ENCODE data around the gene NEDD9. TPM values are rescaled to one million over a fixed set of nuclear protein-coding genes. Genes with fewer than 3 reads are reported as not detected.

The NEDD9 gene
- polyA plus RNA-seq, 4 donors: 54.8 to 69.2 (median 67.2) TPM

- no peak for DNase-seq (ENCODE audit: low read depth in 4 of 4, low spot score in 2 of 4)
Measured at GRCh38 chr6:11203306-11204004, 29.0 kb downstream of the NEDD9 start.

DNA sequence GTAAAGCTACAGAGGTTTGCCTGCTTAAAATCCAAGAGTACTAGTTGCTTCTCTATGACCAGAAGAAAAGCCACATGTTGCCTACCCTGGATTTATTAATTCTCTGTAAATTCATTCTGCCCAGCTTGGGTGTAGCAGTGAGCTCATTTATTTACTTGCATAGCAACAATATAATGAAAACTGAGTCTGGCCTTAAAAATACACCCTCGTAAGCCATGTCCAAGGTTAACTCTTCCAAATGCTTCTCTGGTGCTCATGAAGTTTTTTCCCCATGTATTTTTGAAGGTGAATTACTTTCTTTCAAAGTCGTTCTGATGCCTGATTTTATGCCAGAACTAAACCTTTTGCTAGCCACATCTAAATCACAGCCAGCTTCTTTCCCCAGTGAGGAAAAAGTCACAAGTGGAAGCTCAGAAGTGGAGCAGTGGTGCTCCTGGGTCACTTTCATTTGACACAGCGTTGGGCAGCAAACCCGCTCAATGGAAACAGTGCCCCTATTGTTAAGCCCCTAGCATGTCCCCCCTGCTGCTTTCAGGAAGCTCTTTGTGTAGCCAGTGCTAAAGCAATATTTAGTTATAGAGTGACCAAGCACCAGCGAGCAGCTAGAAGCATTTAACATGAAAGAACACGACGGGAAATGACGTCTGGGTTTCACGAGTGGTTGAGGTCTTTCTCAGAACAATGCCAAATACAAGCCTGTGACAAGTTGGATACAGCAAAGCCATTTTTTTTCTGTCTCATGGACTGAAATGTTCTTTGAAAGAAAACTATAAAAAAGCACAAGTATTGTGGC is 29.8 kb downstream of the NEDD9 start:
- DNase-seq (ENCODE audit: low read depth in 4 of 4, low spot score in 2 of 4): no peak

DNA sequence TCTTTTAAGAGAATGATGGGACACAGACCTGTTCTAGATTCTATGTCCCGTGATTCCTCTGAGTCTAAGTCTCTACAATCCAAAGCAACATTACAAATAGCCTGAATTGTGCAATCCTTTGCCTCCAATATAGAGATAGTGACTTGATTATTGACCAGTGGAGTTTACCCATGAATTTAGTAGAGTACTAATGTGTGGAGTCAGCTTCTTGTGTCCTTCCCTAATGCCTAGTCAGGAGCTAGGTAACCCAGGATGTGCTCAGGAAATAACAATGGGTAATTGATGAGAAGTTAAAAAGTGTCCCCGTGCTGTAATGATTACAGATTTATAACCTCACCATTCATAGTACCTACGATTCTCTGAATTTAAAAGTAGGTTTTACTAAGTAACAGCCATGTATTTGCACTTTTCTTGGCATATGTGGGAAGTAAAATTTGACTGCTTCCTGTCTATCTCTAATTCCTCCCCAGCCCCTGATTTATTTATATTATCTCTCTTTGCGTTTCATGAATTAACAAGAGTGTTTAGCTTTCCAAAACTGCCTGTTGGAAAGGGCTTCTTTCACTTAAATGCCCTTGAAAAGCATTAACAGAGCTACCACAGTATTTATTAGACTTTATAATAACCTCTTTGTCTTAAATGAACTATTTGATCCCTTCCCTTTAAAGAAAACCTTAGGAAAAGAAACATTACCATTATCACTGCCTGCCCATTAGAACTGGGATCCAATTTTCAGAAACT is 30.5 kb downstream of the NEDD9 start:
- no peak for DNase-seq (ENCODE audit: low read depth in 4 of 4, low spot score in 2 of 4)

- no peak for DNase-seq (ENCODE audit: low read depth in 4 of 4, low spot score in 2 of 4)
Measured at GRCh38 chr6:11201015-11201414, 31.5 kb downstream of the NEDD9 start.

DNA sequence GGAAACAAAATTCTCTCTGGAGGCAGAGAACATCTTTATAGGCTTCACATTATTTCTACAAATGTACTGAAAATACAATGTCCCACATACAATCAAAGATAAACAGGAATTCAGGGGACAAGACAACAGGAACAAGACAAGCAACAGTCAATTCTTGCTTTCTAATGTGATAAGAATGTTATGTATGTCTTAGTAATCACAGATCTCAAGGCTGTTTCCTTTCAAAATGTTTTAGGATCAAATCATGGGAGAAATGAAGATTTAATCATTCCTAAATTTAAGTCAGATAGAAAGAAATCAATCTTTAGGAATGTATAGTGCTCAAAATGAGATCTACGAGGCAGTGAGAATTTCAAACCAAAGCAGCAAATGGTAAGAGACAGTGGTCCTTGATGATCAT is 32.1 kb downstream of the NEDD9 start:
- no peak for DNase-seq (ENCODE audit: low read depth in 4 of 4, low spot score in 2 of 4)

GRCh38 chr6:11198663-11199603 is 33.5 kb downstream of the NEDD9 start:
- DNase-seq (ENCODE audit: low read depth in 4 of 4, low spot score in 2 of 4): no peak

DNA sequence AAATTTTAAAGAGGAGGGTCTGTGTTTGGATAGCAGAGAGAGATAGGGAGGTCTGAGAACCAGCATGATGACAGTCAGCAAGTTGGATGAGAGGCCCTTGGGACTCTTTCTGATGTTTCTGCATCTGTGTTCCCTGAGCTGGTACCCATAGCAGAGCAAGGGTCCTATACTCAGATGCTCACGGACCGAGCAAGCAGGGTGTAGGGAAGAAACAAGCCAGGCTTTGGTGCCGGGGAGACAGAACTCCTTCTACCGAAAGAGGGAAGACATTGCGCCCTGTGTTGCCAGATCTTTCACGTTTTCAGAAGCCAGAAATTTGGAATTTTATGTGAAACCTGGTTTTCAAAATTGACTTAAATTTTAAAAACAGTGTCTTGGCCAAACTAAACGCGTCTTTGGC is 34.6 kb downstream of the NEDD9 start:
- no peak for DNase-seq (ENCODE audit: low read depth in 4 of 4, low spot score in 2 of 4)

GRCh38 chr6:11197175-11197536 is 35.3 kb downstream of the NEDD9 start:
- no peak for DNase-seq (ENCODE audit: low read depth in 4 of 4, low spot score in 2 of 4)

DNA sequence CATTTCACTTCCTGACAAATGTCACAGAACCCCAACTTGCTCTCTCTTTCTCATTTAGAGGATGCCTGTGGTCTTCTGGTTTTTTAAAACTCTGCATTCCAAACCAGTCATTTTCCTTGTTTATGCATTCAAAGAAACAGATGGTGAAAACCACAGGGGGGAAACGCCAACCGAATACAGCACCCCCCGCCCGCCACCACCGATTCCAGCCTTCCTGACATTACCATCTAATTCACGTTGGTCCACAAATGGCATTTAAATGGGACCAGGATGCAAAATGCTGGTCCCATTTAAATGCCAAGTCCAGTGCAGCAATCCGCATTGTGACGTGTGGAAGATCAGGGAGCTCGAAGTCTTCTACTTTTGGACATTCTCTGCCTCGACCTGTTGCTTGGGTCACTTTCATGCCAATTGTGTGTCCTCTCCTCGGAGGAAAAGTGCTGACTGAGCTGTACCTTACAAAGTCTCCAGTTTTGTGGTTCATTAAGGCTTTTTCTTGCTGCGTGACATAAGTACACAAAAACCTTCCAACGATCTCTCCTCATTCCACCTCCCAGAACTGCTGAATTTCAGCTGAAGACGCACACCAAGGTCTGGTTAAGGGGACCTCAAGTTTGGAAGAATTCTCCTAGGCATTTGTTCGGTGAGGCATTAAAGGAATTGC is 35.8 kb downstream of the NEDD9 start:
- DNase-seq (ENCODE audit: low read depth in 4 of 4, low spot score in 2 of 4): no peak

- DNase-seq (ENCODE audit: low read depth in 4 of 4, low spot score in 2 of 4): no peak
Measured at GRCh38 chr6:11194356-11195218, 37.9 kb downstream of the NEDD9 start.

DNA sequence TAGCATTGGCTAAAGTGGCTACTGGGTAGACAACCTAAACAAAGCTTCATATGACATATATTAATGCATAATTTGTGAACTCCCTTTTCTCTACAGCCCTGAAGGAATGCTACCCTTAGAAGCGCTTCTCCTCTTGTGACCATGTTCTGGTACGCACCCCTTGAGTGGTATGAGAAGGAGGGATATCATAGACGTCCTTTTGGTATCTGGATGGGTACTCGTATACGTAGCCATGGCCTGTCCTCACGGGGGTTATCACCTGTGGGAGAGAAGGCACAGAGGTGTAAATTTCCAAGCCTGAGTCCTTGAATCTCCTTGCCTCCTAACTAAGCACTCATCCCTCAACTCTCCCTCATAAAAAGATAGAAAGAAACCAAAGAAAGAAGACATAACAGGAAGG is 39.0 kb downstream of the NEDD9 start:
- no peak for DNase-seq (ENCODE audit: low read depth in 4 of 4, low spot score in 2 of 4)

DNA sequence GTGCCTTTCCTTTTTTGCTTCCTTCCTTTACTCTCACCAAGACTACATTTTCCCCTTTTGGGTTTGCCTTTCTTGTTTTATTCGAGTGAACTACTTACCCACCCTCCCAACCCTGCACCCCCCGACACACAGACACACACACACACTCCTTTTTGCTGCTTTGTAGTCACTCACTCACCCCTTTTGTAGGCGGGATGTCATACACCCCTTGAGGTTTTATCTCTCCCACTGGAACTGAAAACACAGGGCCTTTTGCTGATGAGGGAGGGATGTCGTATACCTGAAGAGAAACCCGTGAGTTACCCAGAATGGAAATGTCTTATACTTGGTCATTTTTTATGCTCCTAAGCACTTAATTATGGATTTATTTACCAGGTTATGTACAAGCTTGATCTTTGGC is 40.3 kb downstream of the NEDD9 start:
- no peak for DNase-seq (ENCODE audit: low read depth in 4 of 4, low spot score in 2 of 4)

- DNase-seq (ENCODE audit: low read depth in 4 of 4, low spot score in 2 of 4): no peak
Measured at GRCh38 chr6:11190625-11191245, 41.7 kb downstream of the NEDD9 start.

DNA sequence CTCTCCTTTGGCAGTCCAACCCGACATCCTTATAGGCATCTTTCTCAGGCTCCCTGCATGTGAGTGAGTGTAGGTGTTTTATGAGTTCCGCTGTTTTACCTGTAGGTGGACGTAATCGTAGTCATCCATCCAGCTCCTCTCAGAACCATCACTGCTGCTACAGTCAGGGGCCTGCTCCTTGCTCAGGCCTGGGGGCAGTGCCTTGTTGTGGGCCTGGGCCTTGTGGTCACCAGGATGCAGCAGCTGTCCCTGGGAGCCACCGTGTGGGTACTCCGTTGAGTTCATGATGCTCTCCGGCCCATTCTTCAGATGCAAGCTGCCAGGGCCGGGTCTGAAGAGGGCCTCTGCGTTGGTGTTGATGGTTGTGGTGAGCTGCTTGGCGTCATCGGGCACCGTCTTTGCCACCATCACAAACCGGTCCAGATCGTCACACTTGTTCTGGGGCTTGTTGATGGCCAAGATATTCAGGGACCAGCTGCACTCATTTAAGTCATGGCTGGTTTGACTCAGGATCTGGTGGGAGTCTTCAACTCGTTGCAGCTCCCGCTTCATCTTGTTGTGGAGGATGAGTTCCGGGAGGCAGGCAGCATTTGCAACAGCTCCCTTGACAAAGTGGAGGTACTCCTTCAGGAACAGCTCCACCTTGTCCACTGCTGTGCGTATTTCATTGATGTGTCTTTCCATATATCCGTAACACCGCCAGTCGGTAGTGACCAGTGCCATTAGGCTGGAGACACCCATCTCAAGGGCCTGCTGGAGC is 42.4 kb downstream of the NEDD9 start:
- no peak for DNase-seq (ENCODE audit: low read depth in 4 of 4, low spot score in 2 of 4)

GRCh38 chr6:11188161-11188915 is 44.1 kb downstream of the NEDD9 start:
- no peak for DNase-seq (ENCODE audit: low read depth in 4 of 4, low spot score in 2 of 4)

GRCh38 chr6:11187301-11187700 is 45.2 kb downstream of the NEDD9 start:
- DNase-seq (ENCODE audit: low read depth in 4 of 4, low spot score in 2 of 4): no peak

- no peak for DNase-seq (ENCODE audit: low read depth in 4 of 4, low spot score in 2 of 4)
Measured at GRCh38 chr6:11185204-11185842, 47.1 kb downstream of the NEDD9 start.

Data from left renal cortex interstitium (tissue), 4 donors.